K562 (cell line): ENCODE data around the gene TNFRSF18. TPM values are rescaled to one million over a fixed set of nuclear protein-coding genes. Genes with fewer than 3 reads are reported as not detected.

Source experiments
- ATAC-seq: fragments of 200-7000 bp; cut with Tn5 transposase; 3 replicates; pipeline ENCODE4 v1.9.1; 2020; ENCODE audit warnings: moderate library complexity
- BruUV-seq: library from RNA; stranded (reverse); fragments of 400-500 nt; replicated peaks from 2 replicates; lab custom pipeline; 2021; lab: Mats Ljungman, UMichigan
- CTCF ChIA-PET: fragments of 300-600 bp; formaldehyde crosslinking; extraction: SDS; loops from one replicate; lab custom pipeline; 2021; ENCODE audit warnings: low intra/inter-chr PET ratio; lab: Yijun Ruan, JAX
- POLR2A ChIA-PET: fragments of 300-600, 350-650 bp; sonication (Branson Sonifier 250); formaldehyde crosslinking; extraction: SDS; loops from one replicate; lab custom pipeline; 2021; ENCODE audit warnings: antibody characterized with exemption, inconsistent platforms; lab: Yijun Ruan, JAX
- DNase-seq, 4 experiments: peaks; one replicate each; pipeline versions ENCODE4 v3.0.0 to v3.0.0-alpha.2; 2011 to 2018; ENCODE audit warnings: low spot score in 3 of 4, mixed read lengths in 3 of 4; ENCODE audit errors: extremely low read depth in 1 of 4
- FAIRE-seq: peaks from 2 replicates; lab custom pipeline; 2011; peaks lifted over from hg19 to GRCh38; lab: Jason Lieb, UNC
- H2AFZ ChIP-seq: 2 replicates; pipeline ENCODE4 v1.6.0; 2011; ENCODE audit warnings: low read depth, low read length, control low read depth, inconsistent platforms
- H3K27ac ChIP-seq: fragments of 200-600 bp; 3 replicates; pipeline ENCODE4 v1.8.0; 2011; ENCODE audit warnings: low read depth, mild to moderate bottlenecking, control low read depth, inconsistent platforms, low read length, moderate library complexity, mixed read lengths; ENCODE audit errors: extremely low read depth
- H3K27me3 ChIP-seq, 2 experiments: fragments of 300-600 bp in 1 of 2; 2 replicates in 1 of 2; 3 replicates in 1 of 2; pipeline versions ENCODE4 v1.6.0 to v1.8.0; 2011; ENCODE audit warnings: inconsistent platforms in 2 of 2, low read length in 2 of 2, mild to moderate bottlenecking in 1 of 2, mixed read lengths in 1 of 2, moderate library complexity in 1 of 2; ENCODE audit not compliant: control insufficient read depth in 2 of 2, insufficient read depth in 2 of 2
- H3K36me3 ChIP-seq: fragments of 300-600 bp; 3 replicates; pipeline ENCODE4 v1.8.0; 2011; ENCODE audit warnings: mild to moderate bottlenecking, low read length, inconsistent platforms; ENCODE audit not compliant: control insufficient read depth, insufficient read depth
- H3K4me1 ChIP-seq, 2 experiments: fragments of 200-600 bp in 1 of 2; replicated peaks in 1 of 2; 2 replicates in 1 of 2; 3 replicates in 1 of 2; pipeline versions ENCODE4 v1.5.1 to v1.8.0; 2011; ENCODE audit warnings: inconsistent platforms in 2 of 2, low read length in 2 of 2, mild to moderate bottlenecking in 1 of 2, mixed read lengths in 1 of 2, moderate library complexity in 1 of 2; ENCODE audit not compliant: control insufficient read depth in 2 of 2, insufficient read depth in 2 of 2
- H3K4me2 ChIP-seq: 2 replicates; pipeline ENCODE4 v1.6.1; 2011; ENCODE audit warnings: low read length, control low read depth, inconsistent platforms, mixed read lengths; ENCODE audit not compliant: insufficient read depth
- H3K4me3 ChIP-seq: fragments of 200-600 bp; sonication (generic), shearing (Covaris generic); 2 replicates; pipeline ENCODE4 v1.5.1; 2016; ENCODE audit warnings: control low read depth, inconsistent platforms
- H3K79me2 ChIP-seq: fragments of 200-600 bp; 3 replicates; pipeline ENCODE4 v1.8.0; 2011; ENCODE audit warnings: low read length, inconsistent platforms; ENCODE audit not compliant: control insufficient read depth, insufficient read depth
- H3K9ac ChIP-seq, 2 experiments: 2 replicates each; pipeline versions ENCODE4 v1.6.0 to v1.6.1; 2011; ENCODE audit warnings: low read depth in 2 of 2, low read length in 2 of 2, control low read depth in 1 of 2, inconsistent platforms in 1 of 2, mild to moderate bottlenecking in 1 of 2, mixed read lengths in 1 of 2; ENCODE audit not compliant: insufficient read depth in 1 of 2
- H3K9me1 ChIP-seq: one replicate; pipeline ENCODE4 v1.6.0; 2011; ENCODE audit warnings: inconsistent platforms, mild to moderate bottlenecking, low read length, moderate library complexity; ENCODE audit not compliant: control insufficient read depth, insufficient read depth
- H3K9me3 ChIP-seq: replicated peaks from 2 replicates; pipeline ENCODE4 v1.5.1; 2011; ENCODE audit warnings: low read depth, low read length, inconsistent platforms; ENCODE audit not compliant: control insufficient read depth, insufficient read depth
- H4K20me1 ChIP-seq: replicated peaks from 2 replicates; pipeline ENCODE4 v1.6.1; 2011; ENCODE audit warnings: low read length, inconsistent platforms, mixed read lengths; ENCODE audit not compliant: control insufficient read depth, insufficient read depth
- RCOR1 ChIP-seq, 2 experiments: IDR thresholded peaks; 2 replicates each; pipeline ENCODE4 v1.6.1; 2012; ENCODE audit warnings: low read depth in 2 of 2, low read length in 2 of 2, borderline replicate concordance in 1 of 2, improper control_type of control experiment in 1 of 2
- ZNF764 ChIP-seq: fragments of 250-450 bp; sonication (Bioruptor Pico); IDR thresholded peaks from 2 replicates; pipeline ENCODE4 v1.4.0; 2020; ENCODE audit warnings: low read depth, mild to moderate bottlenecking, moderate library complexity
- WGBS: fragments of 100-300 bp; shearing (Covaris generic); methylation state at CpG from one replicate; pipeline ENCODE4 v1.1.6; 2016; ENCODE audit warnings: low coverage, mixed read lengths; ENCODE audit not compliant: insufficient coverage; ENCODE audit errors: missing lambda C conversion rate; 5-methylcytosine and 5-hydroxymethylcytosine counted together
- in situ Hi-C: fragments of 300-500 bp; cut with MboI; formaldehyde crosslinking; loops from 4 replicates; pipeline ENCODE4 v1.15.0; 2018; ENCODE audit warnings: inconsistent platforms, mixed read lengths
- intact Hi-C: fragments of 100-400 bp; cut with micrococcal nuclease; formaldehyde crosslinking; loops from 2 replicates; pipeline ENCODE4 v1.14.2; 2022
- polyA plus RNA-seq, 8 experiments: library from polyadenylated mRNA; depleted of rRNA in 4 of 8; stranded (reverse) in 5 of 8; unstranded in 3 of 8; fragments of >200 nt; fragmentation: Nextera tagmentation in 2 of 8; fragmentation: Illumina TruSeq in 1 of 8; extraction: Ambion mirVana in 2 of 8; extraction: Trizol in 1 of 8; gene quantifications; 2 replicates each; pipeline versions ENCODE4 v1.2.1 to v1.2.3, GENCODE V29; 2011 to 2014; ENCODE audit warnings: inconsistent platforms in 1 of 8, missing spikeins in 1 of 8
- total RNA-seq, 7 experiments: library from RNA; depleted of rRNA in 6 of 7; stranded (reverse); fragments of >200 nt in 6 of 7; fragmentation: Illumina TruSeq in 2 of 7; extraction: Trizol in 2 of 7; gene quantifications; 2 replicates each; pipeline versions ENCODE4 v1.2.1 to v1.2.3, GENCODE V29; 2011 to 2021; ENCODE audit warnings: low replicate concordance in 1 of 7
- TF ChIP-seq, protein P1 (sequence below): sonication (generic); formaldehyde crosslinking; IDR thresholded peaks from 2 replicates; pipeline ENCODE4 v1.8.0; 2022; ENCODE audit warnings: missing genetic modification reagents, mild to moderate bottlenecking, borderline replicate concordance
- TF ChIP-seq, protein P2 (sequence below): sonication (generic); formaldehyde crosslinking; IDR thresholded peaks from 2 replicates; pipeline ENCODE4 v1.8.1; 2023; ENCODE audit warnings: mild to moderate bottlenecking, missing genetic modification reagents

TNFRSF18 gene
- total and polyA plus RNA-seq, 9 of the 15 experiments (the other 6 are each of a cell fraction or from before 2014, with no cell fraction given), result 0.24 to 0.27 TPM; not detected in 7

DNA sequence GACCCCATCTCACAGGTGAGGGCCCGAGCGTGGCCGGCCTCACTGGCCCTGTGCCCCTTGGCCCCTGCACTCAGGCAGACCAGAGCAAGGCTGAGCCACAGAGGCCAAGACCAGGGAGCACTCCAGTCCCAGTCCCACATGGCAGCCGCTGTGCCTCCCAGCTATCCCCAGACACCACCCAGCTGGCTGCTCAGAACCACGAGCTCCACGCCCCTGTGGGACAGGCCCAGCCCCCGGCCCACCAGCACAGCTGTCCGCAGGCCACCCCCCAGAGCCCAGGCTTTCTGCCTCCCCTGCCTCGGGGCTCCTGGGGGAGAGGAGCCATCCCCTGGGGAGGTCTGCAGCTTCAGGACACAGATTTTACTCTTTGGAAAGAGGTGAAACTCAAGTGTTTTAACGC, 49.2 kb upstream of the TNFRSF18 start (continued):
- TF ChIP-seq, protein P1, sequence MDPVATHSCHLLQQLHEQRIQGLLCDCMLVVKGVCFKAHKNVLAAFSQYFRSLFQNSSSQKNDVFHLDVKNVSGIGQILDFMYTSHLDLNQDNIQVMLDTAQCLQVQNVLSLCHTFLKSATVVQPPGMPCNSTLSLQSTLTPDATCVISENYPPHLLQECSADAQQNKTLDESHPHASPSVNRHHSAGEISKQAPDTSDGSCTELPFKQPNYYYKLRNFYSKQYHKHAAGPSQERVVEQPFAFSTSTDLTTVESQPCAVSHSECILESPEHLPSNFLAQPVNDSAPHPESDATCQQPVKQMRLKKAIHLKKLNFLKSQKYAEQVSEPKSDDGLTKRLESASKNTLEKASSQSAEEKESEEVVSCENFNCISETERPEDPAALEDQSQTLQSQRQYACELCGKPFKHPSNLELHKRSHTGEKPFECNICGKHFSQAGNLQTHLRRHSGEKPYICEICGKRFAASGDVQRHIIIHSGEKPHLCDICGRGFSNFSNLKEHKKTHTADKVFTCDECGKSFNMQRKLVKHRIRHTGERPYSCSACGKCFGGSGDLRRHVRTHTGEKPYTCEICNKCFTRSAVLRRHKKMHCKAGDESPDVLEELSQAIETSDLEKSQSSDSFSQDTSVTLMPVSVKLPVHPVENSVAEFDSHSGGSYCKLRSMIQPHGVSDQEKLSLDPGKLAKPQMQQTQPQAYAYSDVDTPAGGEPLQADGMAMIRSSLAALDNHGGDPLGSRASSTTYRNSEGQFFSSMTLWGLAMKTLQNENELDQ (CRISPR knock-in tag), result no peak
- no peak for TF ChIP-seq ZNF764 (CRISPR knock-in tag)

DNA sequence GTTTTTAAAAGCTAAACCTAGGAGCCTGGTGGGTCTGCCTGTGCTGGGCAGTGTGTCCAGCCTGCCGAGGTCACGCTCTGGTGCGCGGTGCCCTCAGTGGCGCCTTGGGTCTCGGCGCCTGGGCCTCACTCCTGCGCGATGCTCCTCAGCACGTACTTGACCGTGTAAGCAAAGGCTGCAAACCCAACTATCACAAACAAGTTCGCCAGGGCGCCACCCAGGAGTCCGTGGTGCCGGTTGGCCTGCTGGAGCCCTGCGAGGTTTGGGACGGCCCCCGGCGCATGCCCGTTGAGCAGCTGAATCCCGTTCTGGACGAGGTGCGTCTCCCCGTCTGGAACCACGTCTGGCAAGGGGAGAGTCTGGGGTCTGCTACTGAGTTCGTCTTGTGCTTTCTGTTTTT, 48.7 kb upstream of the TNFRSF18 start:
- DNase-seq, result no peak
- CTCF ChIA-PET, result no interaction called here
- FAIRE-seq, result no peak
- Histone ChIP-seq H3K27me3 (no peaks in the 10 kb centered on the region), H3K4me1 (peaks cover 0 to 52% of the 10 kb centered on the region in 2 experiments; a peak in 2 of 5 replicates), H3K4me3 (no peak overlapping the region), H3K79me2 (peaks cover 3% of the 10 kb centered on the region; the same call in 2 of the 3 replicates), H3K9ac (peak overlapping the region in 1 of 2 experiments; percentile 31; a peak in 1 of 4 replicates), H3K9me1 (no peaks in the 10 kb centered on the region), H2AFZ (no peak overlapping the region), H4K20me1 (no peaks in the 10 kb centered on the region; the same call in 1 of the 2 replicates), H3K36me3 (peaks cover 78% of the 10 kb centered on the region; the same call in 2 of the 3 replicates), H3K4me2 (no peak overlapping the region), H3K9me3 (no peaks in the 10 kb centered on the region), H3K27ac (no peak overlapping the region)
- 95% methylated on average over 22 of the region's 26 CpGs for WGBS
- BruUV-seq, result TSS peak; percentile 72
- no peak for ATAC-seq
- POLR2A ChIA-PET, result interaction anchor here (0.7 to 1.7 kb wide), 5 partner anchors 9 to 175 kb away, joined by 3 to 4 read pairs (median 3); partner anchors contain the start of genes B3GALT6 and SDF4
- intact Hi-C loops (no loop called here), in situ Hi-C loops (no loop called here)
- no peak for TF ChIP-seq RCOR1 (IDR thresholded peaks at IDR 0.05; ENCODE audit: borderline replicate concordance in 1 of 2, low read depth in 2 of 2, low read length in 2 of 2)
- TF ChIP-seq, protein P2, sequence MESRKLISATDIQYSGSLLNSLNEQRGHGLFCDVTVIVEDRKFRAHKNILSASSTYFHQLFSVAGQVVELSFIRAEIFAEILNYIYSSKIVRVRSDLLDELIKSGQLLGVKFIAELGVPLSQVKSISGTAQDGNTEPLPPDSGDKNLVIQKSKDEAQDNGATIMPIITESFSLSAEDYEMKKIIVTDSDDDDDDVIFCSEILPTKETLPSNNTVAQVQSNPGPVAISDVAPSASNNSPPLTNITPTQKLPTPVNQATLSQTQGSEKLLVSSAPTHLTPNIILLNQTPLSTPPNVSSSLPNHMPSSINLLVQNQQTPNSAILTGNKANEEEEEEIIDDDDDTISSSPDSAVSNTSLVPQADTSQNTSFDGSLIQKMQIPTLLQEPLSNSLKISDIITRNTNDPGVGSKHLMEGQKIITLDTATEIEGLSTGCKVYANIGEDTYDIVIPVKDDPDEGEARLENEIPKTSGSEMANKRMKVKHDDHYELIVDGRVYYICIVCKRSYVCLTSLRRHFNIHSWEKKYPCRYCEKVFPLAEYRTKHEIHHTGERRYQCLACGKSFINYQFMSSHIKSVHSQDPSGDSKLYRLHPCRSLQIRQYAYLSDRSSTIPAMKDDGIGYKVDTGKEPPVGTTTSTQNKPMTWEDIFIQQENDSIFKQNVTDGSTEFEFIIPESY (CRISPR knock-in tag), result 0 out of 2 replicates have a peak, but pooled peaks have one; percentile 3
